ENCODE data around the gene STAT4. TPM values are rescaled to one million over a fixed set of nuclear protein-coding genes. Genes with fewer than 3 reads are reported as not detected.

Gene STAT4
- total RNA-seq, 2 donors from 2014 or later: 3.2 to 8.8 TPM

DNA sequence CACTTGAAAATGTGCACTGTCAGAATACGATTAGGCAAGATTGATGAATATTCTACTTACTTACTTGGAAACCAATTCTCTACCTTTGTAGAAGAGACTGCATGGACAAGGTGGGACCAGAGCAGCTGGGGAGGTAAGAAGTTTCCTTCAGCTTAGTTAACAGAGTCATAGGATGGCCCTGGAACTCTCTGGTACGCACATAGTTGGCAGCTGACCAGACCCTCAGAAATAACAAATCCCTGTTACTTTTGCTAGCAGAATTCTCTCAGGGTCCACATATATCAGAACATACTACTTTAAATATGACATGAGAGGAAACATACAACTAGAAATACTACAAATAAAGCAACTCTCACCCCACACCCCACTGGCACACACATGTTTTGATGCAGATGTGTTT, 112.1 kb downstream of the STAT4 start:
- H3K27me3 ChIP-seq (ENCODE audit: control insufficient read depth, insufficient read depth, low read length, poor library complexity, severe bottlenecking): no peaks in the 10 kb centered on the region
- no peaks in the 10 kb centered on the region for H3K9me3 ChIP-seq (ENCODE audit: control insufficient read depth, low read length)
- H3K9me3 Mint-ChIP-seq: no peaks in the 10 kb centered on the region
- TF ChIP-seq, protein P1, sequence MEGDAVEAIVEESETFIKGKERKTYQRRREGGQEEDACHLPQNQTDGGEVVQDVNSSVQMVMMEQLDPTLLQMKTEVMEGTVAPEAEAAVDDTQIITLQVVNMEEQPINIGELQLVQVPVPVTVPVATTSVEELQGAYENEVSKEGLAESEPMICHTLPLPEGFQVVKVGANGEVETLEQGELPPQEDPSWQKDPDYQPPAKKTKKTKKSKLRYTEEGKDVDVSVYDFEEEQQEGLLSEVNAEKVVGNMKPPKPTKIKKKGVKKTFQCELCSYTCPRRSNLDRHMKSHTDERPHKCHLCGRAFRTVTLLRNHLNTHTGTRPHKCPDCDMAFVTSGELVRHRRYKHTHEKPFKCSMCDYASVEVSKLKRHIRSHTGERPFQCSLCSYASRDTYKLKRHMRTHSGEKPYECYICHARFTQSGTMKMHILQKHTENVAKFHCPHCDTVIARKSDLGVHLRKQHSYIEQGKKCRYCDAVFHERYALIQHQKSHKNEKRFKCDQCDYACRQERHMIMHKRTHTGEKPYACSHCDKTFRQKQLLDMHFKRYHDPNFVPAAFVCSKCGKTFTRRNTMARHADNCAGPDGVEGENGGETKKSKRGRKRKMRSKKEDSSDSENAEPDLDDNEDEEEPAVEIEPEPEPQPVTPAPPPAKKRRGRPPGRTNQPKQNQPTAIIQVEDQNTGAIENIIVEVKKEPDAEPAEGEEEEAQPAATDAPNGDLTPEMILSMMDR (conservative IDR thresholded peaks at IDR 0.05): no peak
- 94 to 96% methylated on average over 2 of the region's 2 CpGs for WGBS, 2 experiments (ENCODE audit: insufficient coverage in 1 of 2, insufficient read length in 1 of 2)
- peaks cover 27% of the 10 kb centered on the region for H3K4me1 Mint-ChIP-seq
- no peak overlapping the region for H3K4me3 Mint-ChIP-seq
- no peak for DNase-seq
- H3K27ac Mint-ChIP-seq: no peak overlapping the region
- H3K4me3 ChIP-seq (ENCODE audit: low read length): no peak overlapping the region
- peaks cover 15% of the 10 kb centered on the region for H3K4me1 ChIP-seq (ENCODE audit: control insufficient read depth, insufficient read depth, low read length)
- H3K36me3 Mint-ChIP-seq (ENCODE audit: low read depth): no peaks in the 10 kb centered on the region
- H3K9ac ChIP-seq (ENCODE audit: extremely low read depth, low read length, poor library complexity, severe bottlenecking): no peak overlapping the region
- H3K36me3 ChIP-seq (ENCODE audit: control insufficient read depth, insufficient read depth, low read length): no peaks in the 10 kb centered on the region
- H3K27ac ChIP-seq (ENCODE audit: low read depth, low read length): no peak overlapping the region
- H3K27me3 Mint-ChIP-seq (ENCODE audit: insufficient read depth): no peaks in the 10 kb centered on the region

DNA sequence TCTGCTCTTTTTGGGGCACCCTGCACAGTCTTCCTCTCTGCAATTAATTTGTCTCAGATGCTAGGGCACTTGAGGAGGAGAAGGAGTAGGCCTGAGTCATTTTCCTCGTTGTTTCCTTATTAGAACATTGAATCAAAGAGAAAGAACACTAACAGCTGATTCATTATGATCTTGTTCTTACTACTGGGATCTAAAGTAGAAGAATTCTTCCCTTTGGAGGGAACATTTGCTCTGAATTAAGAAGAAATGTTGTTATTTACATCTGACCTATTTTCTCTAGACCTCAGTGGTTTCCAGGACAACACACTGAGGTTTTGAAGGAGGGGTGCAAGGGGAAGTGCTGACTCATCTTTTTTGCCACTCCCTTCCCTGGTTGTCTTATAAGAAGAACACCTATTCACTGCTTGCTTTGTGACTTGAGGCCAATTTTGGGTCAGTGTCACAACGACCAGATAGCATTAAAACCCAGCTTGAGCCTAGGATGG, 112.5 kb downstream of the STAT4 start:
- Mint-ChIP-seq H3K27me3 (ENCODE audit: insufficient read depth) (no peaks in the 10 kb centered on the region), H3K27ac (no peak overlapping the region), H3K36me3 (ENCODE audit: low read depth) (no peaks in the 10 kb centered on the region), H3K4me3 (no peak overlapping the region), H3K4me1 (peaks cover 28% of the 10 kb centered on the region), H3K9me3 (no peaks in the 10 kb centered on the region)
- no peak for DNase-seq
- H3K9me3 ChIP-seq (ENCODE audit: control insufficient read depth, low read length): no peaks in the 10 kb centered on the region
- H3K36me3 ChIP-seq (ENCODE audit: control insufficient read depth, insufficient read depth, low read length): no peaks in the 10 kb centered on the region
- H3K27me3 ChIP-seq (ENCODE audit: control insufficient read depth, insufficient read depth, low read length, poor library complexity, severe bottlenecking): no peaks in the 10 kb centered on the region
- peaks cover 15% of the 10 kb centered on the region for H3K4me1 ChIP-seq (ENCODE audit: control insufficient read depth, insufficient read depth, low read length)
- H3K27ac ChIP-seq (ENCODE audit: low read depth, low read length): no peak overlapping the region
- 57 to 96% methylated on average over 1 to 2 of the region's 2 CpGs for WGBS, 2 experiments (ENCODE audit: insufficient coverage in 1 of 2, insufficient read length in 1 of 2)
- H3K9ac ChIP-seq (ENCODE audit: extremely low read depth, low read length, poor library complexity, severe bottlenecking): no peak overlapping the region
- no peak overlapping the region for H3K4me3 ChIP-seq (ENCODE audit: low read length)
- TF ChIP-seq, protein P1 (conservative IDR thresholded peaks at IDR 0.05): no peak

DNA sequence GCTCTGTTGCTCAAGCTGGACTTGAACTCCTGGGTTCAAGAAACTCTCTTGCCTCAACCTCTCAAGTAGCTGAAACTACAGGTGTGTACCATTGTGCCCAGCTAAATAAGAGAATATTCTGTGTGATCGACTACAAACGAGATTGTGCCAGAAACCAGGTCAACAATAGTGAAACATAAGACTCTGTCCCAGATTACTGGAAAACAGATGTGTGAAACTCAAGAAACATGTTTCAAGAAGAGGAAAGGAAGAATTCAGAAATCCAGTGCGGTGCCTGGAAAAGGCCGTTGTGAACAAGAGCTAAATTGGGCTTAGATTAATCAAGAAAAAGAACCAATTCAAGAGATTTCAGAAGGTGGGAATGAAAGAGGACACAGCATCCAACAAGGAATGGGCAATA, 113.4 kb downstream of the STAT4 start:
- no peak overlapping the region for H3K27ac ChIP-seq (ENCODE audit: low read depth, low read length)
- H3K4me1 Mint-ChIP-seq: peaks cover 38% of the 10 kb centered on the region
- no peak overlapping the region for H3K27ac Mint-ChIP-seq
- H3K4me3 Mint-ChIP-seq: no peak overlapping the region
- no peaks in the 10 kb centered on the region for H3K9me3 ChIP-seq (ENCODE audit: control insufficient read depth, low read length)
- TF ChIP-seq, protein P1 (conservative IDR thresholded peaks at IDR 0.05): no peak
- no peaks in the 10 kb centered on the region for H3K27me3 ChIP-seq (ENCODE audit: control insufficient read depth, insufficient read depth, low read length, poor library complexity, severe bottlenecking)
- H3K27me3 Mint-ChIP-seq (ENCODE audit: insufficient read depth): no peaks in the 10 kb centered on the region
- no peak overlapping the region for H3K9ac ChIP-seq (ENCODE audit: extremely low read depth, low read length, poor library complexity, severe bottlenecking)
- no peaks in the 10 kb centered on the region for H3K36me3 ChIP-seq (ENCODE audit: control insufficient read depth, insufficient read depth, low read length)
- H3K4me3 ChIP-seq (ENCODE audit: low read length): no peak overlapping the region
- H3K36me3 Mint-ChIP-seq (ENCODE audit: low read depth): no peaks in the 10 kb centered on the region
- 94 to 100% methylated on average over 4 of the region's 4 CpGs for WGBS, 2 experiments (ENCODE audit: insufficient coverage in 1 of 2, insufficient read length in 1 of 2)
- DNase-seq: no peak
- no peaks in the 10 kb centered on the region for H3K9me3 Mint-ChIP-seq
- H3K4me1 ChIP-seq (ENCODE audit: control insufficient read depth, insufficient read depth, low read length): peaks cover 18% of the 10 kb centered on the region
